Fibroblast of skin of abdomen (primary cell): ENCODE results near the gene L3MBTL4.
"Not testable (repeated sequence)": the region's sequence is repeated elsewhere in the genome, so short reads cannot be mapped to it uniquely, and the experiment has no call there.

Experiments
- DNase-seq: peaks from one replicate; pipeline ENCODE4 v3.0.0-alpha.2; 2013

The L3MBTL4 gene

DNA sequence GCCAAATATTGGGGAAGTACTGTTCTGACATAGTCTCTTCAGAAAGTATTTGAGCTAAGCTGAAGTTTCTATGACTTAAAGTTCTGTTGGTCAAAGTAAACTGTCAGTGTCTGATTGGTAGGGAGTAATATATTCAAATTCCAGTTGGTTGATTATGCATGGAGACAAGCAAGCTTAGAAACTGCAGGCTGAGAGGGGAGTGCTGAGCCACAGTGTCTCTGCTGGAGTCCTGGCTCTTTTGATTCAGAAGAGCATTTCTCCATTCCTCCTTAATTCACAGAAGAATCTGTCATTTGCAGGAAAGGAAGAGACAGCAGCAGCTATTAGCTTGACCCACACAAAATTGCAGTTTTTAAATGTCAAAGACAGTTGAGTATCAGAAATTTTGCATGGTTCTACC, 318.0 kb downstream of the L3MBTL4 start:
- DNase-seq, result no peak

DNA sequence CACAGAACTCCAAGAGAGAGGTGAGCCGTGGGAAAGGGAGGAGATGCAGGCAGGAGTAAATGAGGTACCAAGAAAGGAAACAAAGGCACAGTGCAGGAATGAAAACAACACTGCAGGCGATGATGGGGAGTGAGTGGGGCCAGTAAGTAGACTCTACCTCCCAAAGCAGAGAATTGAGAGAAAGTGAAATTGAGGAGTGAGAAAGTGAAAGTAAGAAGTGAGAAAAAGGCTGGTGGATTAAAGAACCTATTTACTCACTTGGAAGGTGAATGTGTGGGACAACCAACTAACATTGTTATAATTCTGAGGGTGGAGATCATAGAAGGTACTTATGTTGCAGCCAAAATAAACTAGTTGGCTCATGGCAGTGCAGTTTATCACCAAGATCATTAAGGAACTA, 326.3 kb downstream of the L3MBTL4 start:
- no peak for DNase-seq

DNA sequence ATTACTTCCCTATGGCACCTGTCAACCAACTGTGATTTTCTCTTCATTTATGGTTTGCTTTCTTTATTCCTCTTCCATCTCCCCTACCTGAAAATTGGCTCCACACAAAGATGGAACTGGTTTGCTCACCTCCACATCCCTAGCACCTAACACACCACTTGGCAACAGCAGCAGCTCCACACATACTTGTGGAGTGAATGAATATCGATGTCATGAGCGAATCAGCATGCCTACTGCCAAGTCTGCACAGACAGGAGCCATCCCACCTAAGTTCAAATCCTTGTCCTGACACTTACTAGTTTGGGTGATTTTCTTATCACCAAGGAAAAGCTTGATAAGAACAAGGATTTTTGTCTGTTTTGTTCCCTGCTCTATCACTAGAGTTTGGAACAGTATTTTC, 328.0 kb downstream of the L3MBTL4 start:
- no peak for DNase-seq

DNA sequence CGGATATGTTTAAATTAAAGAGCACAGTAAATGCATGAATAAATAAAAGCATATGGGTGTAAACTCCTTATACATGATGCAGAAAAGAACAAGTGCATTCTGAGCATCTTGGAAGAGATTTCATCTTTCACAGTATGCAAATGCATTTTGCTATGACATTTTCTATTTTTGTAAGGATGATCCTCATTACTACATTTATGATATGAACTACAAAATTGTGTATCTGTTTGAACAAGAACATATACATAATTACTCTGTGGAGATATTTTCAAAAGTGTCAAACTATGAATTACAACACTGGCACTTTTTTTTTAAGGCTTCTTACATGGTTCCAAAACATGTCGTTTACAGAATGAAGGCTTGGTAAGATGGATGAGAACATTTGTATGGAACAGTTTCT, 335.3 kb downstream of the L3MBTL4 start:
- DNase-seq, result no peak

DNA sequence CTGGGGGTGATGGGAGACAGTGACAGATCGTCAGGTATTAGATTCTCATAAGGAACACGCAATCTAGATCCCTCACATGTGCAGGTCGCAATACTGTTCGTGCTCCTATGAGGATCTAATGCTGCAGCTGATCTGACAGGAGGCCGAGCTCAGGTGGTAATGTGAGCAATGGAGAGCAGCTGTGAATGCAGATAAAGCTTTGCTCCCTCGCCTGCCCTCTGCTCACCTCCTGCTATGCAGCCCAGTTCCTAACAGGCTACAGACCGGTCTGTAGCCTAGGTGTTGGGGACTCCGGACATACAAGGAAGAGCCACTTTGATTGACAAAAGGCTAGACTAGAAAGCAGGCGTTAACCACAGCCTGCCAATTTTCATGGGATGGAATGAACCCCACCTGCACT, 335.8 kb downstream of the L3MBTL4 start:
- no peak for DNase-seq

DNA sequence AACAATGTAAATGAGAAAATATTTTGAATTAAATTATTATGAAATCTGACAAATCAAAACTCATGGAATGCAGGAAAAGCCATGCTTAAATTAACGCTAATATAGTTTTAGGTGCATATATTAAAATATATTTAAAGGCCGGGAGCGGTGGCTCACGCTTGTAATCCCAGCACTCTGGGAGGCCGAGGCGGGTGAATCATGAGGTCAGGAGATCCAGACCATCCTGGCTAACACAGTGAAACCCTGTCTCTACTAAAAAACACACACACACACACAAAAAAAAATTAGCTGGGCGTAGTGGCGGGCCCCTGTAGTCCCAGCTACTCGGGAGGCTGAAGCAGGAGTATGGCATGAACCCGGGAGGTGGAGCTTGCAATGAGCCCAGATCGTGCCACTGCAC, 342.3 kb downstream of the L3MBTL4 start:
- DNase-seq, result not testable (repeated sequence)

DNA sequence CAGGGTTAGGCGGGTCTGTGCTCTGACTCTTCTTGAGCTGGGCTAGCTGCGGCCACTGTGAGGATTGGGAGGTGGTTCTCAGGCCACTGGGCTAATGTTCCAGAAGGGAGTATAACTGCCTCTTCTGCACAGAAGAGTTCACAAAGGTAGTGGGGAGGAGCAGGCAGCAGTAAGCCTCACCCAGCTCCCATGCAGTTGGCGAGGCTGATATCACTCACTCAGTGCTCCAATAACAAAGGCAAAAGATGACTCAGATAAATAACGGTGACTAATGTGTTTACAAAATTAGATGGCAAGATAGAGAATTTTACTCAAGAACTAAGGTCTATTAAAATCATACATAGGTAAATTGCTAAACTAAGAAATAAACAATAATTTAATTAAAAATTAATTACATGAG, 345.2 kb downstream of the L3MBTL4 start:
- no peak for DNase-seq

DNA sequence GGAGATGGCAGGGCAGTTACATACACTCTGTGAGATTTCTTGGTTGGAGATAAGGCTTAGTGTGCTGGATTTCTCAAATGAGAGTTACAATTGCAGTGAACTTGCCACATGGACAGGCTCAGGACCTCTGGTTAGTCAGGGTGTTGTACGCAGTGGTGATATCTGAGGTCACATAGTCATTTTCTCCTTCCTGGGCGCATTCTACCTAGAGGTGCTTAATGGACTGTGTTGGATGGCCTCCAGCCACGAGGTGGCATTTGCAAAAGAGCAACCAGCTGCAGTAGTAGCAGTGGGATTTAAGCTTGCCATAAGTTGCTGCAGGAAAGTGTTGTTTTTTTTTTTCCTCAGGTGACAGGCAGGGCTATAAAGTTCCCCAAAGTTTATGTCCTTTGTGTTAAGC, 345.6 kb downstream of the L3MBTL4 start:
- no peak for DNase-seq

DNA sequence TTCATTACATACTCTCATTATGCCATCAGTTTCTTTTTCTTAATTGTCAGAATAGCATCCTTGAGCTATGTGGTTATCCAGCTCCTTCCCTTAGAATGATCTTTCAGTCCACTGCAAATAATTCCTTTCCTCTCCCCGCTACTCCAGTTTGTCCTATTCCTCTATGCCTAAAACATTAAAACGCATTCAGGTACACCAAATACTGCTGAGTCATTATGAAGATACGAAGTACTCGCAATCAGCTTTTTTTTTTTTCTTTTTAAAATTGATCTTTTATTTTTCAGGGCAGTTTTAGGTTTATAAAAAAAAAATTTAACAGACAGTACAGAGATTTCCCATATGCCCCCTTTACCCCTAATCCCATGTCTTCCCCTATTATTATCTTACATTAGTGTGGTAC, 354.6 kb downstream of the L3MBTL4 start:
- DNase-seq, result no peak

DNA sequence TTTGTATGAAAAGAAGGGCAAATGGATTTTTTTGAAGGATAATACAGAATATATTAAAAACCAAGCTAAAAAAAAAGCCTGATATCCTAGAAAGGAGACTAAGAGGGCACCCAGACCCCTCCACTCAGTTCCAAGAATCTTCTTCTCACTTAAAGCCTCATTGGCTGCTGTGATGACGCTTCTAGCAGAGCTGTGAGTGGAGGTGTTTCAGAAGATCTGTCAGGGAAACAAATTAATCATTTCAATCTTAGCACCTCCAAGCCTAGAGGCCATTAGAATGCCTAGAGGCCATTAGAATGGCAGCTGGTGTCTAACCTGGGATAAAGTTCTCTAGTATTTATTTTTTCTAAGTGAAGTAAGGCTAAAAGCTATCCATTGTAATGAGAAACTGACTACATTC, 355.2 kb downstream of the L3MBTL4 start:
- no peak for DNase-seq

DNA sequence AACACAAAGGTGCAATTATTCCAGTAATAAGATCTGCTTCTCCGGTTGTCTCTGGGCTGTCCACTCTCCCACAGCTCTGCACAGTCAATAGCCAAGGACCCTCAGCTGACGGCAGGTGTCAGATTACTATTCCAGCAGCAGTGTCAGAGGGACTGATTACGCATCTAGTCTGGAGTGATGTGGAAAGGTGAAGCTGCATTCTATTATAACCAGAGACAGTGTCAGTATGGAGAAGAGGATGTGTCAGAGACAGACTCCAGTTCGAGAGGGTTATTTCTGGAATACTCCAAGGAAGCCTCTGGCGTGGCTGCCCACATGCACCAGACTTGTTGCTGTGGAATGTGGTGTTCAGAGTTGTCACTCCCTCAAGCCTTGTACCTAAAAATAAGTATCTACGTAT, 355.8 kb downstream of the L3MBTL4 start:
- DNase-seq, result peak; percentile 68

DNA sequence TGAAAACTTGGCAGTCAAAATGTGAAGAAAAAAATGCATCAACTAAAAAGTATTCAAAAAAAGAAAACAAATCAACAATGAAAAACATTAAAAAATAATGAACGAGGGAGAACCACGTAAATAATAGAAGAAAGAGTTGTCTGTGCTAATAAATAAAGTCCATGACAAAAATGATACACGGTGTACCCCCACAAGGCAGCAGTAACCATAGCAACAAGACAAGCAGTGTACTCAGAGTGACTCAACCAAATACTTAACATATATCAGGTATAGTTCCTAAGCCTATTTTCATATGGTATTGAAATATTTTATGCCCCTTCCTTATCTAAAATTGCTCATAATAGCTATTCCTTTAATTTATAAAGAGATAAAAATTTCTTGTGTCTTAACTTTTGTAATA, 357.1 kb downstream of the L3MBTL4 start:
- peak; percentile 24 for DNase-seq

DNA sequence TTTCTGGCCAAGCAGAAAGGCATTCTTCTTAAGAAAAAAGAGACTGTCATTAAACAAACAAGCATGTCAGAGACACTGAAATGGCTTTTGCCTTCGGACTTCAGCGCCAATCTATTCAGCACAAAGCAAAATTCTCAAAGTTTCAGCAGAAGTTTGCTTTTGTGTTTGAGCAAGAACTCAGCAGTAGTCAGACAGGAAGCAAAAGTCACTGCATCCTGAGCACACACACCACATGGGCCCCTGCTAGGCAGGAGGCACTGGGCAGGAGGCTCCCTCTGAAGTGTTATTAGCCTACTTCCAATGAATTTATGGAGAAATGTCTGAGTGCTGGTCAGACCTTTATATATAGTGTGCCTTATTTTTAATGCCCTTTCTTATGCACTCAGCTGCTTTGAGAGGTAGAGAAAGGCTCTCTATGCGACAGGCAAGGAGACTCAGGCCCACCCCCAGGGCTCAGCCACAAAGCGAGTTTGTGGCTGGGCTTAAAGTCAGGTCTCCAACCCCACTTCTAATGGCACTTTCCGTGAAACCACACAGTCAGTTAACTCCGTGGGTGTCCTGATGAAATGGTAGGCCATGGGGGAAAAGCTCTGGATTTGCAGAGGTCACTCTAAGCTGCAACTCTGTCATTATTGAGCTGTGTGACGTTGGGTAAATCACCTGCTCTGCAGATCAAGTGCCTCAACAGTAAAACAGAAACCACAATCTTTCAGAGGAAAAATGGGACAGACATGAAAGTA, 358.4 kb downstream of the L3MBTL4 start:
- peak; percentile 57 for DNase-seq

DNA sequence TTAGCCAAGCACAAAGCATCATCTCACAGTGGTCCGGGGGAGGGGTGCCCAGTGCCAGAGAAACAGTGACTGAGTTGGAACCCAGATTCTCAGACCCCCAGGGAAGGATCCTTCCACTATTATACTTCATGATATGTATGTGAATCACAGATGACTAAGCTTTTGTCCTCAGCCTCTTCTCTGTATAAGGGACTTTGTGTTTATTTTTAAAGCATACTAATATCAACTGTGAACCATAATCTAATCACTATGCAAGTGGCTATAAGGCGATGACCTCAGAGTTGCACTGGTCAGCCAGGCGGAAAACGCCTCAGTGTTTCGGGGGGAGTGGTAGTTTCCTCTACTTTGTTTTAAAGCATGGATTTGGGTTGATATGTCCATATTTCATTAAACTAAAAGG, 359.0 kb downstream of the L3MBTL4 start:
- peak; percentile 76 for DNase-seq

DNA sequence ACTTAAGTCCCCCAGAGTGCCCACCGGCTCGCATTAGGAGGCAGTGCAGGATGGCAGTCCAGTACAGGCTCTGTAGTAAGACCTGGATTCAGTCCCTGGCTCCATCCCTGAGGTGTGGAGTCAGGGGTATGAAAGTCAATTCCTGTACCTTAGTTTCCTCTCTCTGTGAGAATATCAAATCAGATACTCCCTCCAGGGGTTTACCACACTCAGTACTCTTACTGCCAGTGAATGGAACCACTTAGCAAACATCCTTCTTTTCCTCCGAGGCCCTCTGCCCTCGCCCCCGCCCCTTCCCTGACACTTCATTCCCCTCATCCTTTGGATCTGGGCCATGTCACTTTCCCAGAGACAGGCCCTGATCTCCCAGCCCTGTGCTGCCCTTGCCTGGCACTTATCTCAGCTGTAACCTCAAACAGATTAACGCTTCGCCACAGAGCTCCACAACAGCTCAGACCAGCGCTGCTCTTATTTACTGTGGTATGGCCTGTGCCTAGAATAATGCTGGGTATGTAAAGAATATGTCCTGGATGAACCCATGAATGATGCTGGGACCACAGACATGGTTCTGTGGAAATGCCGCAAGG, 360.4 kb downstream of the L3MBTL4 start:
- DNase-seq, result no peak

DNA sequence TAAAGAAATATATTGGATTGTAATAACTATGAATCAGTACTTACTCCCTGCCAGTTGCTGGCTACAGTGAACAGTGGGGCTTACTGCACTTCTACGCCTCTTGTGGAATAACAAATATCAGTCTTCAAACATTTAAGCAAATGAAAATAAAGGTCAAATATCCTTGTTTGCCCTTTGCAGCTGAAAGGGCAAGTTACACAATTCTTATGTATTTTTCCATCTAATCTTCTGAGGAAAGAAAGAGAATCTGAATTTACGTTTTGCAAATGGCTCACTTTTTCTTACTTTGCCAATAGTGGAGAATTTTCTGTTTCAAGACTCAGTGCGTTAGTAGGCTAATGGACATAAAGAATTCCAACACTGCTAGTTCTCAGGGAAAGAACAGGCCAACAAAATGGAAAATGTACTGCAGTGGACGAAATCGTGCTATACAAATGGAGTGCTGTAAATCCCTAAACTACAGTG, 362.2 kb downstream of the L3MBTL4 start:
- DNase-seq, result no peak

DNA sequence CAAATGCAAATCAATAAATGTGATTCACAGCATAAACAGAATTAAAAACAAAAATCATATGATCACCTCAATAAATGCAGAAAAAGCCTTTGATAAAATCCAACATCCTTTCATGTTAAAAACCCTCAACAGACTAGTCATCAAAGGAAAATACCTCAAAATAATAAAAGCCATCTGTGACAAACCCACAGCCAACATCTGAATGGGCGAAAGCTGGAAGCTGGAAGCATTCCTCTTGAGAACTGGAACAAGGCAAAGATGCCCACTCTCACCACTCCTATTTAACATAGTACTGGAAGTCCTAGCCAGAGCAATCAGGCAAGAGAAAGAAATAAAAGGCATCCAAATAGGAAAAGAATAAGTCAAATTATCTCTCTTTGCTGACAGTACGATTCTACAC, 367.1 kb downstream of the L3MBTL4 start:
- peak; percentile 17 for DNase-seq

DNA sequence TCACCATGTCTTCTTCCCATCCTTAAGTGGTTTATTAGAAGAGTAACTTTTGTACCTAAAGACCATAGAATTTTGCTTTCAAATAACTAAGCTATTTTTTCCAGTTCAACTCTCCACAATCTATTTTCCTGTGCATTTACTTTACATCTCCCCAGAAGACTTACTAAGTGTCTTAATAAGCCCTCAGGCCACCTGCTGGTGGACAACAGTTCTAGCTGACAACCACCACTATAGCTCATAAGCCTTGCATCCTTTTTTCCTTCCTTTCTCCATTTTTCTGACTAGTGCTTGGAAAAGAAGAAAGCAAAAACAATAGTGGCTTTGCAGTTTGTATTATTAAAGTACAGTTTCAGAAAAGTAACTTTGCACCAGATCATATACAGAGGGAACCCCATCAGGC, 369.9 kb downstream of the L3MBTL4 start:
- DNase-seq, result no peak

DNA sequence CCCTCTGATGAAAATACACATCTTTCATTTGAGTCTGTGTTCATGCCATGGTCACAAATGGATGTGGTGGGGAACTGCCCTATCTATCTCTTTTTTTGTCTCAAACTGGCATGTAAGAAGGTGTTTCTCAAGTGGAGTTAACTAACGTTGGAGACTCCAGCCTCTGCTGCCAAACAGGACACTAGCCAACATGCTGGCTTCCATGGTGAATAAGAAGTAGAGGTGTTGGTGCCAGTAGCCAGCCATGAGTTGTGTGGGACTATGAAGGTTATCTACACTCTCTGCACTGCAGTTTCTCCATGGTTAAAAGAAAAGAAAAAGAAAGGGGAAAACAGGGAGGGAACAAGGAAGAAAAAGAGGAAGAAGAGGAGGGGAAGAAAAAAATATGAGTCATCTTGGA, 370.4 kb downstream of the L3MBTL4 start:
- DNase-seq, result no peak

DNA sequence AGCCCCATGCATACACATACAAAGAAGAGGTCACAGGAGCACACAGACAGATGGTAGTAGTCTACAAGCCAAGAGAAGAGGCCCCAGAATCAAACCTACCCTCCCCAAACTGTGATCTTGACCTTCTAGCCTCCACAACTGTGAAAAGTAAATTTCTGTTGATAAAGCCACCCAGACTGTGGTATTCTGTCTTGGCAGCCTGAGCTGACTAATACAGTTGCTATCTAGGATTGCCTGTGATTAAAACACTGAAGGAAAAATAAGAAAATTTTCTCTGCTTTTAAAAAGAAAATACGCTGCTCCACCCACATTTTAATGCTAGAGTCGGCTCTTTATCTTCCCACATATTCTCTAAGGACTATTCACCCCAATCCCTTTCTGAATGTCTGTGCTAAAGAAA, 375.7 kb downstream of the L3MBTL4 start:
- peak; percentile 25 for DNase-seq

DNA sequence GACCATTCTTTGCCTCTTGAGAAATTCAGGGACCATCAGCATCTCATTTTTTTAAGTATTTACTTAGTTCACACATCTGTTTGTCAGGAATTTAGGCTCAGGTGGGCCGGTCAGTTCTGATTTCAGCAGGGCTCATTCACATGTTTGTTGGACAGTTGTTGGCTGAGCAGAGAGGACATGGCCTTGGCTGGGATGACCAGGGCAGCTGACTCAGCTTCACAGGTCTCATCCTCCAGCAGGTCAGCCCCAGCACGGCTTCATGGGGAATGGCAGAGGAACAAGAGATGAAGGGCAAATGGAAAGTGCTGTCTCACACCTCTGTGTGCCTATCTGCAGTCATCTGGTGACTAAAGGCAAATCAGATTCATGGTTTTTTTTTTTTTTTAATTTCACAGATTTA, 383.3 kb downstream of the L3MBTL4 start:
- no peak for DNase-seq

DNA sequence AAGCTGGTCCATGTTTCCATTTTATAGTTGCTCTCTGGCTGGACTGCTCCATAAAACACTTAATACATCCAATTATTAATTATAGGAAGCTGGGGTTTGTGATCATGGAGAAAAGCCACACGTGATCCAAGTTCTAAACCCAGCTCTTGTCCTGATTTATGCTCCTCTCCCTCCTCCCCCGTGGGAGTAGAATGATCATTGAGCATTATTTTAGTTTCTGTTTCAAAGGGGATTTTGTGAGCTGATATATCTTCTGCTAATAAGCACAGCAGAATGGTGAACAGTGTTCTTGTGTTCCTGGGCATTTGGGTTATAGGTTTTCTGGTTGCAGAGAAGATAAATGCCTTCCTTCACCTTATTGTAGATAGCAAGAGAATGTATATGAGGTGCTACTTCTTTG, 383.7 kb downstream of the L3MBTL4 start:
- no peak for DNase-seq

DNA sequence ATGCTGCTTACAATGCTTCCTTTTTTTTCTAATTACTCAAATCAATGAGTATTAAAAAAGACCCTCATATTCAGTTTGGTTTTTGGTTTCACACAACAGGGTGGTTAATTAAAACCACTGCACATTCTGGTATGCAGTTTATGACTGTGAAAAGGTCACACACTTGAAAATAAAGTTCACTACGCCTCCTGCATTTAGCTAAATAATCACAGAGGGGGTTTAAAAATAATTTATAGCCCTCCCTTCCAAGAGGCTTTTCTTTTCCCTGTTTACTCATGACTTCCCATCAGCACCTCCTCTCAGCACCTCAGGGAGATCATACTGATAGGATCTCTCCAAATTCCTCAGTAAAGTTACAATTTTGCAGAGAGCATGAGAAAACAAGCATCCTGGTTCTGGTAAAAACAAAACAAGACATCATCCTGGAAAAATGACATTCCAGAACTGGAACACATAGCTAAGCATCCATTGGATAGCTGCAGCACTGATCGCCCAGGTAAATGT, 389.9 kb downstream of the L3MBTL4 start:
- DNase-seq, result no peak

DNA sequence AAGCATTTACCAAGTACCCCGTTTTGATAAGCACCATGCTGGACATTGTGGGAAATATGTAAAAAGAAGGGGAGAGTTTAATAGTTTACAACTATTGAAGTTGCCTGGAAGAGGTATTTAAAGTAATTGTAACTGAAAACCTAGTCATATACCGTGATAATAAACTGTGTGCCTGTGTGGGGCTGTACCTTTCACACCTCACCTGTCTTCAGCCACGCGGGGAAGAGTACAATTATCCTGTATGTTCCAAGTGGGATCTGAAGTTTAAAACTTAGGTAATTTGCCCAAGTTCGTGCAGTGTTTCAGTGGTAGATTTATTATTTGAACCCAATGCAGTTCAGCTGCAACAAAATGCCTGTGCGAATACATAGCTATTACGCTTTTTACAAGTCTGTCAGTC, 391.2 kb downstream of the L3MBTL4 start:
- no peak for DNase-seq

DNA sequence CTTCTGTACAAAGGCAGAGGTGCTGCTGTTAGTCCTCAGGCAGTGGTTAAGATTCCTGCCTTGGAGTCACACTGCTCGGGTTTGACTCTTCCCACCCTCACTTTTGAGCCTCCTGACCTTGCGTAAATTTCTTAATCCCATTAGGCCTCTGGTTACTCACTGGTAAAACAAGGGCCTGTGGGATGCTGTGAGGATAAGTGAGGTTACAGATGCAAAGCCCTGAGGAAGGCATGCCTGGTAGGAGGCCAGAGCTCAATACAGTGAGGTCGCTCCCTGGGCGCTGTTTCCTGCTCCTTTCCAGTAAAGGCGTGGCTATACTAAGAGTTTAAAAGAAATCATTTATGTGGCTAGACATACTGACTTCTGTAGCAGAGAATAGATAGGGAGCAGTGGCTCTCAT, 391.9 kb downstream of the L3MBTL4 start:
- DNase-seq, result peak; percentile 61
